GM10847 (cell line): ENCODE measurements around the gene TCF25.

ENCODE experiments used
- POLR2A ChIP-seq: IDR thresholded peaks from 2 replicates; pipeline ENCODE4 v1.6.1; 2011; ENCODE audit not compliant: insufficient read length; ENCODE audit errors: extremely low read depth

Gene TCF25

DNA sequence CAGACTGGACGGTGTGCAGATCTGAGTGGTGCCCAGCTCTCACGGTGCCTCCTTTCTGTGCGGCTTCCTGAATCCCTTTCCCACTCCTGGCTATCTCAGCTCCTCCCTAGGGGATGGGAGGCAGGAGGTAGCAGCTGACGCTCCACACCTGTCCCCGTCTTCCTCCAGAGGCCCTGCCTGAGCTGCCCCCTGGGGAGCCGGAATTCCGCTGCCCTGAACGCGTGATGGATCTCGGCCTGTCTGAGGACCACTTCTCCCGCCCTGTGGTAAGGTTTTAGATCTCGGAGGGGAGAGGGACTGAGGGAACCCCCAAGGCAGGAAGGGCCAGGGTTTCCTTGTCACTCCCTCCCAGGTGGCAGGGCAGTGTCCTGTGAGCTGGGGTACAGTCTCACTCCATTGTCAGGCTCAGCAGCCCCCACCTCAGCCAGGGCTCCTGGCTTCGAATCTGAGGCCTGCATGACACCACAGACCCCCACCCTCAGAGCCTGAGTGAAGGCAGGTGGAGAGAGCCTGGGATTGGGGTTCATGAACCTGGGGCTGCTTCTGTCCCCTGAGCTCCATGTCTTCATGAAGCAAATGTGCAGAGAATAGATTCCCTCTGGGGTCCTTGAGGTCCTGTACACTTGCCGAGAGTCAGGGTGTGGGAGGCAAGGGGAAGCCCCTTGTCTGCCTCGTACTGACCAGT lies 81.8 kb downstream of the TCF25 start:
- TF ChIP-seq POLR2A: no peak

DNA sequence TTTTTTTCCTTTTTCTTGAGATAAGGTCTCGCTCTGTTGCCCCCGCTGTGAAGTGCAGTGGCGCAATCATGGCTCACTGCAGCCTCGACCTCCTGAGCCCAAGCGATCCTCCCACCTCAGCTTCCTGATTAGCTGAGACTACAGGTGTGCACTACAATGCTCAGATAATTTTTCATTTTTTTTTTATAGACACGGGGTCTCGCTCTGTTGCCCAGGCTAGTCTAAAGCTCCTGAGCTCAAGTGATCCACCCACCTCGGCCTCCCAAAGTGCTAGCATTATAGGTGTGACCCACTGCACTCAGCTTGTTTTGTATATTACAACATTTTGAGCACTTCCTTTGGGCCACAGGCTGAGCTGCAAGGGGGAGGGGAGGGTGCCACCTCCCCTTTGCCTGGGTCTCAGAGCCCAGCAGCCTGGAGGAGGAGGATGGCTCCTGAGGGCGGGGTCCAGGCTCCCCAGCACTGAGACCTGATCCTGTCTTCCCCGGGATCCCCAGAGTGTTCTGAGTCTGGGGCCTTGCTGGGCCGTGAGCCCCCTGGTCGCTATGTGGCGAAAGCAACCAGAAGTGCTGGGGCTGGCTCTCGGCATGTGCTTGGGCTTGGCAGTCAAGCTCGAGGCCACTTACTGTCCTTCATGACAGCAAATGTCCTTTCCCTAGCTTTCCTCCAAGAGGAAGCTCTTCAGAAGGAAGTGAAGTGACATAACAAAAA lies 83.3 kb downstream of the TCF25 start:
- TF ChIP-seq POLR2A: no peak

DNA sequence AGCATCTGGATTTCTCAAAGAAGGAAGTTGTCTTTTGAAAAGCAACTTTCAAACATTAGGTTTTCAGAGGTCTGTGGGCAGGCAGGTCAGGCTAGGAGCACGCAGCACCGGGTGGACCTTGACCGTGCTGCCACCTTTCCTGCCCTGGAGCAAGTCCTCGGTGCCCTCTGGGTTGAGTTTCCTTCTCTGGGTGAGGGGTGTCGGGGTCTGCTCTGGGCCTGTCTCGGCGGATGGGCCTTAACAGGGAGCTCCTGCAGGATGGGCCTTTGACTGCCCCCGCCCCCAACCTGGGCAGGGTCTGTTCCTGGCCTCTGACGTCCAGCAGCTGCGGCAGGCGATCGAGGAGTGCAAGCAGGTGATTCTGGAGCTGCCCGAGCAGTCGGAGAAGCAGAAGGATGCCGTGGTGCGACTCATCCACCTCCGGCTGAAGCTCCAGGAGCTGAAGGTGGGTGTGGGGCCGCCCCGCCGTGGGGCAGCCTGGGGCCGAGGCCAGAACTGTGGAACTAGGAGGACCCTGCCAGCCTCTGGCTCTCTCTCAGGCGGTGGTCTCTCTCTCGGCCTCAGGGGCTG lies 83.9 kb downstream of the TCF25 start:
- TF ChIP-seq POLR2A: no peak

DNA sequence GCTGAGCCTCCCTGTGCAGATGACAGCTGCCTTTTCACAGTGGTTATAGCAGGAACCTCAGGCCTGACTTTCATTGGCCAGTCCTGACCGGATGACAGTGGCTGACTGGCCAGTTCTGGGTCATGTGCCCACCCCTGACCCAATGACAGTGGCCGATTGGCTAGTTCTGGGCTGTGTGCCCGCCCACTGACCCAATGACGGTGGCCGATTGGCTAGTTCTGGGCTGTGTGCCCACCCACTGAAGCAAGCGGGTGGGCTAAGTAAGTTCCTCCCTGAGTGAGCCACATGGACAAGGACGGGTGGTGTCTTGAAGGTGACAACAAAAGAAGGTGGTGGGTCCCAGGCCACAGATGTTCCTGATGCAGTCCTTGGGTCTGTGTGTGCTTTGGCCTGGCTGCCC lies 84.7 kb downstream of the TCF25 start:
- TF ChIP-seq POLR2A: no peak

DNA sequence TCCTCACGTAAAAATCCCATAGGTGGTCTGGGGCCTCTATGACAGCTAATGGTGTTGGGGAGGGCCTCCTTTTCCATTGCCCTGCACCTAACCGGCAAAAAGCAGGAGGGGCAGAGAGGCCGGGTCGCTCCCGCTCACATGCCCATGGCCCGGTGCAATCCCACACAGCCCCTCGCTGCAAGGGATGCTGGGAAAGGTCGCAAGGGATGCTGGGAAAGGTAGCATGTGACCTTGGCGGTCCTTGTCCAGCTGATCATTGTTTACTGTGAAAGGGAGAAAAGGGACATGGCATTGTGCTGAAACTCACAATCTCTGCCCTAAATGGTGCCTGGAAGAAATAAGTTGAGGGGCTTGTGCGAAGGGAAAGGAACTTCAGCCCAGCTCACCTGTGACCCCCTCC lies 85.2 kb downstream of the TCF25 start:
- no peak for TF ChIP-seq POLR2A

DNA sequence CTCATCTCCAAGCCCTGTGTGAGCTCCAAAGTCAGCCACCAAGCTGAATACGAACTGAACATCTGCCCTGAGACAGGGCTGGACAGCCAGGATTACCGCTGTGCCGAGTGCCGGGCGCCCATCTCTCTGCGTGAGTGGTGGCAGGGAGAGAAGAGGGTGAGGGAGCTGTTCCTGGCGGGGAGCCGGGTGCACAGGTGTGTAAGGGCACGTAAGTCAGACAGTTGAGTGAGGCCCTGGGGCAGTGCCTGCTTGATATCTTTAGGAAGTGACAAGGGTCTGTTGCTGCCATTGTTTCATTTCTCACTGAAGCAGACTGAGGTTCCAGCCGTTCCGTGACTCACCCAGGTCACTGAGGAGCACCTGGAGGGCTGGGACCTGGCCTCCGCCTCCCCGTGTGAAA lies 87.6 kb downstream of the TCF25 start:
- TF ChIP-seq POLR2A: no peak
